GF-D8 (cell line): Measurements from ENCODE around the gene CNTN4.

Source experiments
- DNase-seq: peaks from one replicate; lab custom pipeline; 2025; lab: John Stamatoyannopoulos, UW

CNTN4 gene

GRCh38 chr3:3059645-3060044 is 961.0 kb downstream of the CNTN4 start:
- no peak for DNase-seq

- DNase-seq = no peak
Measured at GRCh38 chr3:3064297-3064696, 965.6 kb downstream of the CNTN4 start.

- no peak for DNase-seq
Measured at GRCh38 chr3:3065876-3066275, 967.2 kb downstream of the CNTN4 start.

- DNase-seq = no peak
Measured at GRCh38 chr3:3066378-3066777, 967.7 kb downstream of the CNTN4 start.

- DNase-seq = no peak
Measured at GRCh38 chr3:3066910-3067309, 968.2 kb downstream of the CNTN4 start.

DNA sequence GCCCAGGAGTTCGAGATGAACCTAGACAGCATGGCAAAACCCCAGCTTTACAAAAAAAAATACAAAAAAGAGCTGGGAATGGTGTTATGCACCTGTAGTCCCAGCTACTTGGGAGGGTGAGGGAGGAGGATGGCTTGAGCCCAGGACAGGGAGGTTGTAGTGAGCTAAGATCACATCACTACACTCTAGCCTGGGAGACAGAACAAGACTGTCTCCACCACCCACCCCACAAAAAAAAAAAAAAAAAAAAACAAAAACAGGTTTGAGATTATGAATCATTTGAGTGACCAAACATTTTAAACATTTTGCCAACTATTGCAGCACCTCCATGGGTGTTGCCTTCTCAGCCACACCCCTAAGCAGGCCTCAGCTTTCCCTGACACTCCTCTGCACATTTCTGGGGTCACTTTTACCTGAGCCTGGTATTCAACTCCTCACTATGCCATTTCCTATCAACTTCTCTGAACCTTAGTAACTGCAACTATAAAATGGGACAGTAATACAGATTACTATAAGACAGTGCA is 969.8 kb downstream of the CNTN4 start:
- no peak for DNase-seq

GRCh38 chr3:3069723-3070122 is 971.1 kb downstream of the CNTN4 start:
- DNase-seq = no peak

DNA sequence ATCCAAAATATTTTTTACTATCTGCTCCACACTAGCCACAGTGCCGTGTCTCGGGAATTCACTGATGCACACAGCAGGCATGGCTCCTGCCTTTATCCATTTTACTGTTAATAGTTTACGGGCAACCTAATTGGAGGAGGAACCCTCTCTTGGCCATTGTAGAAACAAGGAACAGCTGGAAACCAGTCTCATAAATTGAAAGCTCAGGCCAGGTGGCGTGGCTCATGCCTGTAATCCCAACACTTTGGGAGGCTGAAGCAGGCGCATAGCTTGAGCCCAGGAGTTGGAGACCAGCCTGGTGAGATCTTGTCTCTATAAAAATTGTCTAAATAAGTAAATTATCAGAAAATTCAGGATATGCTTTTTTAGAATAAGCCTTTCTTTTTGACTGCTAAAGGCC is 972.5 kb downstream of the CNTN4 start:
- DNase-seq = no peak

DNA sequence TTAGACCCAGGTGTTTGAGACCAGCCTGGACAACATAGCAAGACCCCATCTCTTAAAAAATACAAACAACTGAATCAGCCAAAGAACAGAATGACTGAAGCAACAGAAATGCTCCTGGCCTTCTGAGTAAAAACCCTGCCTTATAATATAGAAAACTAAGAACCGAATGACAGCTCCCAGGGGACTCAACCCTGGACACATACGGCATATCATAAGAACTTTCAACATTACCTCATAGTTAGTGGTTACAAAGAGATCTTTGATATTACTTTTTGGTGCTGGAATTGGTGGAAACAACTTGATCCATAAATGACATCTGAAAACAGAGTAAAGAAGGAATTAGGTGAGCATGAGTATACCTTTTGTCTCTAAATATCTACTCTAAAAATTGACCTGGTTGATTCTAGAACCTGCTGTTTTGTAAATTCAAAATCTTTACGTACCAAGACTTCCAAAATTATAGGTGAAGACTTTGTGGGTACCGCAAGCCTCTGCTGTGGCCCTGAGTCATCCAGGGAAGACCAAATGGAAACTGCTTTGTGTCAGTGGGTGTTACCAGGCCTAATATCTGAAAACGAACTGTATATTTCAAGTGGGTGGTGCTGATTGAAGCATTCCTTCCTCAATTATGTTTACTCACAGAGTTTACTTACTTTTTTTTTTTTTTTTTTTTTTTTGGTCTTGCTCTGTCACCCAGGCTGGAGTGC is 976.0 kb downstream of the CNTN4 start:
- DNase-seq = no peak

- DNase-seq = no peak
Measured at GRCh38 chr3:3080309-3080708, 981.6 kb downstream of the CNTN4 start.

- peak; percentile 48 for DNase-seq
Measured at GRCh38 chr3:3081381-3082233, 982.9 kb downstream of the CNTN4 start.

- DNase-seq = no peak
Measured at GRCh38 chr3:3082234-3082924, 983.7 kb downstream of the CNTN4 start.

DNA sequence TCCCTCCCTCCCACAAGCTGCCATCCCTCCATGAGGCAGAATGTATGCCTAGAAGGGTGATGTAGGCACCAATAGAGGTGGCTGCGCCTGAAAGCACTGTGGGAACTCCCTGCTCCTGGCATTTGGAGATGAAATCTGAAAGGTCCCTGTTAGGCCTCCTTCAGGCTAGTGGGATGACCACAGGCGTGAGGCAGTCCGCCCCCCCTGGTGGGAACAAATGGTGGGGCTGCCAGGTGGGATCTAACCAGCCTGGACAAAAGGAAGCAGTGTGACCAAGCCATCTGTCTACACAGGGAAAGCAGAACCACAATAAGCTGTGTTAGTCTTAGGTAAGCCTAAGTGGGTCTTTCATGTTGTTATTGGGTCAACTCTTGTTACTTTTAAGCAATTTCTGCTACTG is 986.2 kb downstream of the CNTN4 start:
- peak; percentile 70 for DNase-seq

DNA sequence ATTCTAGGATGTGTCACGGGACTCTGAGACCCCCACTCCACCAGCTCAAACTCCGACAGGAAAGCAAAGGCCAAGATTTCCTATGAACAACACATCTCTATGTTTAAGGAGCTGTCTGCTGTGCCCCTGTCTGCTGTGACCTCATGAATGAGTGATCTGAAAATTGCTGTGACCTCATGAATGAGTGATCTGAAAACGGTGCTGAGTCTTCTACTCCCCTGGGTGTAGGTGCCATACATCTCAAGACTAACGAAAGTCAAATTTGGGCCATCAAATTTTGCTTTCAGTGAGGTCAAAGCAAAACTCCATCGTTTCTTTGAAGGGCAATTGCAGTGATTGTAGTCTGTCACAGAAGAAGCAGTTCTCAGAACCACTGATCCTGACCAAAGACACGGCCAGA is 987.1 kb downstream of the CNTN4 start:
- DNase-seq = no peak

- DNase-seq = peak; percentile 92
Measured at GRCh38 chr3:3086239-3086638, 987.6 kb downstream of the CNTN4 start.

DNA sequence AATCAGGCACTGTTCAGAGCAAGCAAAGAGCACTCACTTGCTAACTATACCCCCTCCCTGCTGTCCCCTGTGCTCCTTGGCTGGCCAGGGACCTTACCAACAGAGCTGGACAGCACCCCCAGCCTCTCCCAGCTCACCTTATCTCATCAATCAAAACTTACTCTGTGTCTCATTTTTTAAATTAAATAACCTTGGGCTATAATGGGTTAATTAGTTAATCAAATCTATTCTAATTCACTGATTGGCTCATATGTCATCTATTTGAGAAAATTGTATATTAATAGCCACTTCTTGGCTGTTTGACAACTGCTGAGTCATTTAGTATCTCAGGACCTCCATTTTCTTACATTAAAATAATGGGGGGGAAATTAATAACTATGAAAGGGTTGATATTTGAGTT is 988.6 kb downstream of the CNTN4 start:
- no peak for DNase-seq

DNA sequence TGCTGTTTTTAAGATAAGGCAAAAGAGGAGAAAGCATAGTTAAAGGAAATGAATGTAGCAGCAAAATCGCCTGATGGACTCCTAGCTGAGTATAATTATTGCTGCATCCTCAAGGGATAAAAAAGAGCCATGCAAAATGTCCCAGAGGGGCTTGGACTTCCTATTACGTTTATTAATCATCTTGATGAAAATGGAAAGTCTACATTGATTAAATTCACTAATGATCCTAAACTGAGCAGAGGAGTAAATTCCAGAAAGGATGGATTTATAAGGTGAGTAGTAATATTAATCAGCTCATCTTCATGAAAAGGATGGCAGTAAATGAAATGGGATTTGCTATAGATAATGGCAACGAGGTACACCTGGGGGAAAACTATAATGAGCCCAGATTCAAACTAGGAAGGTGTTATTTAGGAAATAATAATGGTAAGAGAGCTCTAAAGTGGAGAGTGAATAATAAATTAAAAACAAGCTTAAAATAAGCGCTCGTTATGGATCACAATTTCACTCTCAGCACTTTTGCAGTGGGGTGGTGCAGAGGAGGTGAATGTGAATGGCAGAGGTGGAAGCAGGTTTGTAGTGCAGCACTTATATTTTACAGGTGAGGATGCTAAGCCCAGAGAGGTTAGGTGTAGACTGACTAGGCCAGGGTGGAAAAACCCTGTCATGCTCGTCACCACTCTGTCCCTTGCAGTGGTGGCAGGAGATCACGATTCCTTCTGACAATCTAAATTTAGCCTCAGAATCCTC is 989.2 kb downstream of the CNTN4 start:
- no peak for DNase-seq

DNA sequence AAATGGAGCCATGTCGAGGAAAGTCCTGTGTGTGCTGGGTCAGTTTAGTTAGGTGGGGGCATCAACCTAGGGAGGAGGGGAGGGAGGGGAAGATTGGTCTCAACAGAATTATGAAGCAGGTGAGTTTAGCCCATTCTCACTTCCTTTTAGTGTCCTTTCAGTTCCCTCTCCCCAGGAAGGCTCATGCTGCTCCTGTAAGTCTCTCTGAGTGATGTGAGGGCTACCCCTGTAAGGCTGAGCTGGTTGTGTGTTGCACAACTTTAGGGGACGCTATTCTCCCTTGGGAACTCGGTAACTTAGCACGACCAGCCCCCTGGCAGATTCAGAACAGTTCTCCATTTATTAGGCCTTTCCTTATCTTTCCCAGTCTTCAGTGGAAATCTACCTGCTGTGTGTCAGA is 990.4 kb downstream of the CNTN4 start:
- DNase-seq = no peak

GRCh38 chr3:3097958-3098357 is 999.3 kb downstream of the CNTN4 start:
- DNase-seq = no peak

DNA sequence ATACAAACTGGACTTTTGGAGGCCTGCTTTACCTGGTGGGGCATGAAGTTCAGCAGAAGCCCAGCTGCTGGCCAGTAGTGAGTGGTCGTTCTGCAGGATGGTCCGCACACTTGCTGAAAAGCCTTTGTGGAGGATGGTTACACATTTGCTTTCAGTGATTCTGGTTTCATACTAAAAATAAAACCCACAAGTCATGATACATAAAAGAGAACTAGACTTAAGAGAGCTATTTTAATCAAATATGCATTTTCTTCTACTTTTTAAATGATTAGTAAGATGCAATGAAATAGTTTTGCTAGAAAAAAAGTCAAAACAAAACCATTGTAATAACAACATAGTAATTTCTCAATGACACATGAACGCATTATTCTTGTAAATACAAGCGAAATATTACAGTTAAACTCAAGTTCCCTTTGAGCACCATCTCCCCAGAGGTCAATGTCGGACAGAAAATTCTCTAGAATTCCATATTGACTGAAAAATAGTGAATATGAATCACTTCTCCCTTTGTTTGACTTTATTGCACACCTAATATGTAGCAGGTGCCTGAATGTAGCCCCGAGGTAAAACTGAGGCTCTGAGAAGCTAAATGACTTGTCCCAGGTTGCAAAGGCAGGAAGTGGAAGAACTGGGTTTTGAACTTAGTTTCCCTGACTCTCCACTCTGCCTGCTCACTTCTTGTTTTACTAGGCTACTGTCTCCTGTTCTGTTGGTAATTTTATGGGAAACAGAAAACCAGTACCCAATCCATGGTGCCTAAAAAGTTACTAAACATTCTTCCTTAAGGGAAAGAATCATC is 1003.2 kb downstream of the CNTN4 start:
- no peak for DNase-seq

DNA sequence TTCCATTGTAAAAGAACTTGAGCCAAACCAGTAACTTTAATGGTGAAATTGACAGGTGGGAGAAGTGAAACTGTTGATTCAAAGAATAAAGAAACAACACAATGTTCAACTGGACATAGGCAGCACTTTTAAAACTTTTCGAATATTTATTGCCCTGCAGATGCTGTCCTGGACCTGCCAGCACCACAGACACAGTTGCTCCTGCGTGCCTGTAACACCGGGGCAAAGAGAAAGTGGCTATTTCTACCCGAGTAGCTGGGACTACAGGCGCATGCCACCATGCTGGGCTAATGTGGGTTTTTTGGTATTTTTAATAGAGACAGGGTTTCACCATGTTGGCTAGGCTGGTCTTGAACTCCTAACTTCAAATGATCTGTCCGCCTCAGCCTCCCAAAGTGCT is 1004.1 kb downstream of the CNTN4 start:
- no peak for DNase-seq
